Nephron progenitor cell (in vitro differentiated cells): ENCODE data around the gene ADAMTS7.

Experiments used
- DNase-seq: peaks from one replicate; pipeline ENCODE4 v3.0.0; 2021
- H3K27ac Mint-ChIP-seq: 2 replicates; pipeline ENCODE4 v1.8.0; 2021; ENCODE audit warnings: mild to moderate bottlenecking, moderate library complexity, mixed read lengths
- H3K27me3 Mint-ChIP-seq: 2 replicates; pipeline ENCODE4 v1.8.0; 2021; ENCODE audit warnings: mild to moderate bottlenecking, low read depth, mixed read lengths; ENCODE audit not compliant: poor library complexity
- H3K36me3 Mint-ChIP-seq: 2 replicates; pipeline ENCODE4 v1.8.0; 2021; ENCODE audit warnings: low read depth, mixed read lengths
- H3K4me1 Mint-ChIP-seq: 2 replicates; pipeline ENCODE4 v1.8.0; 2021; ENCODE audit warnings: mixed read lengths
- H3K4me3 Mint-ChIP-seq: 2 replicates; pipeline ENCODE4 v1.8.0; 2021; ENCODE audit warnings: mild to moderate bottlenecking, moderate library complexity, mixed read lengths
- H3K9me3 Mint-ChIP-seq: 2 replicates; pipeline ENCODE4 v1.8.0; 2021; ENCODE audit warnings: mild to moderate bottlenecking, moderate library complexity, mixed read lengths
- TF ChIP-seq, protein P1 (sequence below): fragments of 200-600 bp; sonication (generic); IDR thresholded peaks from 2 replicates; pipeline ENCODE4 v1.5.0; 2021; ENCODE audit warnings: antibody characterized with exemption

Gene ADAMTS7

DNA sequence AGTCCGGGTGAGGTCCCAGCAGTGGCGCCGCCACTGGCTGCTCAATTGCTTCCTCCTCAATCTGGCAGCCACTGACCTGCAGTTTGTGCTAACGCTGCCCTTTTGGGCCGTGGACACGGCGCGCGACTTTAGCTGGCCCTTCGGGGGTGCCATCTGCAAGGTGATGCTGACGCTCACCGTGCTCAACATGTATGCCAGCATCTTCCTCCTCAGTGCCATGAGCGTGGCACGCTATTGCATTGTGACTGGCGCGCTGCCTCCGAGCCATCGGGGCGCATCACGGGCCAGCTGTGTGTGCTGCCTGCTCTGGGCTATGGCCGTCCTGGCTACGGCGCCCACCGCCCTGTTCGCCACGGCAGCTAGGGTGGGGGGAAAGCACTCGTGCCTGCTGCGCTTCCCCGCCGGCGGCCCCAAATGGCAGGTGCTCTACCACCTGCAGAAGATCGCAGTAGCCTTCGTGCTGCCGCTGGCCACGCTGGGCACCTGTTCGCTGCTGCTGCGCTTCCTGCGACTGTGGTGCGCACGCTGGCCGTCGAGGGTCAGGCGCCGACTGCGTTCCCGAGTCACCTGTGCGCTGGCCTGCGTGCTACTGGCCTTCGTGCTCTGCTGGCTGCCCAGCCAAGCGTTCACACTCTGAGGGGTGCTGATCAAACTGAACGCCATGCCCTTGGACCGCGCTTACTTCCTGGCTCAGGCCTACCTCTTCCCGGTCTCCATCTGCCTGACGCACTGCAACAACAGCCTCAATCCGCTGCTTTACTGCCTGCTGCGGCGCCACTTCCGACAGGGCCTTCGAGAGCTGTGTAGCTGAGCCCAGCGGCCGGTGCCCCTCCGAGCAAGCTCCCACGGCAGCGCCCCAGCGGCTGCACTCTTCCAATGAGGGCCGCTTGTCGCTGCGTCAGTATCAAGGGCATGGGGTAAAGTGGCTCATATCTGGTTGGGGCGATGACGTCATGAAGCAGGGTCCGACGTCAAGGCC, 20.3 kb upstream of the ADAMTS7 start:
- TF ChIP-seq, protein P1, sequence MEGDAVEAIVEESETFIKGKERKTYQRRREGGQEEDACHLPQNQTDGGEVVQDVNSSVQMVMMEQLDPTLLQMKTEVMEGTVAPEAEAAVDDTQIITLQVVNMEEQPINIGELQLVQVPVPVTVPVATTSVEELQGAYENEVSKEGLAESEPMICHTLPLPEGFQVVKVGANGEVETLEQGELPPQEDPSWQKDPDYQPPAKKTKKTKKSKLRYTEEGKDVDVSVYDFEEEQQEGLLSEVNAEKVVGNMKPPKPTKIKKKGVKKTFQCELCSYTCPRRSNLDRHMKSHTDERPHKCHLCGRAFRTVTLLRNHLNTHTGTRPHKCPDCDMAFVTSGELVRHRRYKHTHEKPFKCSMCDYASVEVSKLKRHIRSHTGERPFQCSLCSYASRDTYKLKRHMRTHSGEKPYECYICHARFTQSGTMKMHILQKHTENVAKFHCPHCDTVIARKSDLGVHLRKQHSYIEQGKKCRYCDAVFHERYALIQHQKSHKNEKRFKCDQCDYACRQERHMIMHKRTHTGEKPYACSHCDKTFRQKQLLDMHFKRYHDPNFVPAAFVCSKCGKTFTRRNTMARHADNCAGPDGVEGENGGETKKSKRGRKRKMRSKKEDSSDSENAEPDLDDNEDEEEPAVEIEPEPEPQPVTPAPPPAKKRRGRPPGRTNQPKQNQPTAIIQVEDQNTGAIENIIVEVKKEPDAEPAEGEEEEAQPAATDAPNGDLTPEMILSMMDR, result no peak
- H3K27ac Mint-ChIP-seq, result peak overlapping the region; percentile 84

DNA sequence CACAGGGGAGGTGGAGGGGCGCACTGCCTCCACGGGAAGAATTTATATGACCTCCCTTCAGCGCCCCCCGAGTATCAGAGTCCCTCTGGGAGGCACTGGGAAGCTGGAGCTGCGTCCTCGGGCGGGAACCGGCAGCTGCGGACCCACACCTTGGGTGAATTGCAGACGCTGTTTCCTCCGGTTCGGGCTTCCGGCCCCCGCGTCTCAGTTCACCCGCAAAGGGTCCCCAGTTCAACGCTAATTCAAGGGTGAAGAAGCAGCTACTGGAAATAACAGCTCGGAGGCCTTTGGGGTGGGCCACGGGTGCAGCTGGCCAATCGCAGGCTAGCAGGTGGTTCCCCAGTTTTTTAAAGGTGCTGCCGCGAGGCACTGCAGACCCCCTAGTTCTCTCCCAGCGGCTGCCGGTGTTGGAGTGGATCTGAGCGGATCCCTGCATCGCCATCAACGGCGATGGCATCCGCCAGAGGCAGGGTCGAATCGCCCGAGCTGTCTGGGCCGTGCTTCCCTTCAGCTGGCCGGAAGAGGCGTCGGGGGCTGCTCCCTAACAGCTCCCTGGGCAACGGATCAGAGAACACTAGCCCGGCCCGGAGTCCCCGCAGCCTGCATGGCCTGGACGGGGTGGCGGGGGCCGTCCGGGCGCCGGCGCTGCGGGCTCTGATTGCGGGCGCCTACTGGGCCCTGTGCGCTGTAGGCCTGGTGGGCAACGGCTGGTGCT, 19.4 kb upstream of the ADAMTS7 start:
- peaks cover 9% of the 10 kb centered on the region for H3K27me3 Mint-ChIP-seq
- no peaks in the 10 kb centered on the region for H3K9me3 Mint-ChIP-seq
- DNase-seq, result no peak
- TF ChIP-seq, protein P1, result no peak
- peaks cover 10% of the 10 kb centered on the region for H3K4me1 Mint-ChIP-seq
- no peak overlapping the region for H3K4me3 Mint-ChIP-seq
- no peak overlapping the region for H3K27ac Mint-ChIP-seq
- no peaks in the 10 kb centered on the region for H3K36me3 Mint-ChIP-seq

More for the DNA sequence above, 20.3 kb upstream of the ADAMTS7 start:
- H3K36me3 Mint-ChIP-seq, result no peaks in the 10 kb centered on the region
- no peaks in the 10 kb centered on the region for H3K9me3 Mint-ChIP-seq
- H3K4me3 Mint-ChIP-seq, result no peak overlapping the region
- peaks cover 13% of the 10 kb centered on the region for H3K27me3 Mint-ChIP-seq
- H3K4me1 Mint-ChIP-seq, result peaks cover 6% of the 10 kb centered on the region
- DNase-seq, result no peak

DNA sequence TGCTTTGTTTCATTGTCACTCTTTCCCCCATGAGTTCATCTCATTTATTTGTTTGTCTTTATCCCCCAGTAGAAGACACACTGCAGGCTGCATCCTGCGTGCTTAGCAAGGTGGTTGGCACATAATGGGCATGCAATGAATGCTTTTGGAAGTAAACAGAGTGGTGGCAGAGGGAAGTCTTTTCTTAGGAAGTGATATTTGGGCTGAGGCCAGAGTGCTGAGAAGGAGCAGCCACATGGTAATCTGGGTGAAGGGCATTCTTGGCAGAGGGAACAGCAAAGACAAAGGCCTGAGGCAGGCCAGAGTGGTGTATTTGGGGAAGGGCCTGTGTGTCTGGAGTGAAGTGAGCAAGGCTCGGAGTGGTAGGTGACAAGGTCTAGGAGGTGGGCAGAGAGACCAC, 17.7 kb upstream of the ADAMTS7 start:
- Mint-ChIP-seq H3K27ac (no peak overlapping the region), H3K4me3 (no peak overlapping the region), H3K4me1 (peaks cover 15% of the 10 kb centered on the region), H3K9me3 (no peaks in the 10 kb centered on the region), H3K27me3 (peaks cover 9% of the 10 kb centered on the region), H3K36me3 (no peaks in the 10 kb centered on the region)
- DNase-seq, result no peak
- TF ChIP-seq, protein P1, result no peak

DNA sequence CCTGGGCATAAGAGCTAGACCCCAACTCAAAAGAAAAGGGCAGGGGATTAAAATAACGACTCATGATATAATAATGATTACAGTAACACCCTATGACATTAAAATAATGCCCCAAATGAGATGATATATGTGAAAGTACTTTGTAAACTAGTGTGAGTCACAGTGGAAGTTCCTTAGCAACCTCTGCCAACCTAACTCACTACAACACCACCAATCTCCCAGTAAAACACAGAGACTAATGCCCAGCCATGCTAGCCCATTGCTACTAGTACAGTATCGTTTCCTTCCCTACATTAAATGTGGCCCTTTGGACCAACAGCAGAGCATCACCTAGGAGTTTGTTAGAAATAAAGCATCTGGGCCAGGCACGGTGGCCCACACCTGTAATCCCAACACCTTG, 11.2 kb upstream of the ADAMTS7 start:
- Mint-ChIP-seq H3K27ac (no peak overlapping the region), H3K4me1 (peaks cover 9% of the 10 kb centered on the region), H3K4me3 (no peak overlapping the region), H3K27me3 (peaks cover 16% of the 10 kb centered on the region), H3K9me3 (no peaks in the 10 kb centered on the region), H3K36me3 (no peaks in the 10 kb centered on the region)
- TF ChIP-seq, protein P1, result no peak
- no peak for DNase-seq

DNA sequence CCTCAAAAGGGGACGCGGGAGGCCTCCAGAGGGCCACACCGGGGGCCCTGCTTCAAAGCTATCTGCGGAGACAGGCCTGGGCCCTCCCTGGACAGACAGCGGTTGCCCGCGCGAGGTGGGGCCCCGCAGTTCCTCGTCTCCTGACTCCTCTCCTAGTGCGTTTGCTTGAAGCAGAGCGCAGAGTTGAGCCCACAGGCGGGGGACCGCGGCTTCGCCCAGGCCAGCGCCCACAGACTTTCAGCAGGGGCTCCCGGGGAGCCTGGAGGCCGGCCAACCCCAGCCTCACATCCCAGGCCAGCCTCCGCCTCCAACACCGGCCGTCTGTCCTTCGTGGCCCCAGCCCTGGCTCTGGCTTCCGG, 540 bp upstream of the ADAMTS7 start:
- no peak for DNase-seq
- Mint-ChIP-seq H3K36me3 (no peaks in the 10 kb centered on the region), H3K27ac (no peak overlapping the region), H3K4me1 (peaks cover 35% of the 10 kb centered on the region), H3K27me3 (peaks cover 30% of the 10 kb centered on the region), H3K4me3 (peak overlapping the region; percentile 80), H3K9me3 (no peaks in the 10 kb centered on the region)
- TF ChIP-seq, protein P1, result no peak
